HG03432 (cell line): ENCODE data around the gene TMEM63C.

ENCODE experiments used
- ATAC-seq: cut with Tn5 transposase; IDR thresholded peaks from one replicate; pipeline ENCODE4 v1.9.1; 2021; ENCODE audit warnings: mild to moderate bottlenecking, moderate library complexity; ENCODE audit not compliant: unreplicated experiment

TMEM63C gene

GRCh38 chr14:77249286-77249685, 67.7 kb downstream of the TMEM63C start:
- ATAC-seq = no peak

- no peak for ATAC-seq
Measured at GRCh38 chr14:77250927-77251326, 69.3 kb downstream of the TMEM63C start.

GRCh38 chr14:77251870-77252269, 70.3 kb downstream of the TMEM63C start:
- no peak for ATAC-seq

- ATAC-seq = no peak
Measured at GRCh38 chr14:77253333-77254190, 72.0 kb downstream of the TMEM63C start.

GRCh38 chr14:77256694-77257093, 75.1 kb downstream of the TMEM63C start:
- no peak for ATAC-seq

- no peak for ATAC-seq
Measured at GRCh38 chr14:77257700-77258099, 76.1 kb downstream of the TMEM63C start.

- ATAC-seq = no peak
Measured at GRCh38 chr14:77258566-77258965, 77.0 kb downstream of the TMEM63C start.

GRCh38 chr14:77259025-77259715, 77.6 kb downstream of the TMEM63C start:
- no peak for ATAC-seq

- ATAC-seq = no peak
Measured at GRCh38 chr14:77260199-77260598, 78.6 kb downstream of the TMEM63C start.

- ATAC-seq = no peak
Measured at GRCh38 chr14:77260631-77261030, 79.0 kb downstream of the TMEM63C start.

- no peak for ATAC-seq
Measured at GRCh38 chr14:77264466-77265186, 83.0 kb downstream of the TMEM63C start.

GRCh38 chr14:77265187-77265515, 83.6 kb downstream of the TMEM63C start:
- ATAC-seq = no peak

- ATAC-seq = no peak
Measured at GRCh38 chr14:77265561-77266335, 84.2 kb downstream of the TMEM63C start.

GRCh38 chr14:77266336-77266735, 84.7 kb downstream of the TMEM63C start:
- no peak for ATAC-seq

- ATAC-seq = no peak
Measured at GRCh38 chr14:77267937-77268699, 86.5 kb downstream of the TMEM63C start.

- no peak for ATAC-seq
Measured at GRCh38 chr14:77268989-77269600, 87.5 kb downstream of the TMEM63C start.

GRCh38 chr14:77270361-77271112, 88.9 kb downstream of the TMEM63C start:
- ATAC-seq = no peak

GRCh38 chr14:77271113-77271710, 89.6 kb downstream of the TMEM63C start, which contains the start of gene NGB:
TSS of gene NGB (minus strand) at chr14:77271206. CDS start at chr14:77270937, 269 bp downstream.
- ATAC-seq = no peak

- no peak for ATAC-seq
Measured at GRCh38 chr14:77272261-77272660, 90.7 kb downstream of the TMEM63C start.
